DND-41 (cell line): Measurements from ENCODE around the gene MYO1C.

Source experiments
- ATAC-seq: fragments of 200-7000 bp; cut with Tn5 transposase; 3 replicates; pipeline ENCODE4 v1.9.1; 2021; ENCODE audit warnings: low read depth; ENCODE audit not compliant: insufficient read depth
- DNase-seq: peaks from one replicate; pipeline ENCODE4 v3.0.0-alpha.2; 2020
- H2AFZ ChIP-seq: 2 replicates; pipeline ENCODE4 v1.6.0; 2012; ENCODE audit warnings: low read depth, low read length
- H3K27ac ChIP-seq: 2 replicates; pipeline ENCODE4 v1.5.1; 2012; ENCODE audit warnings: low read length, inconsistent platforms
- H3K27me3 ChIP-seq: fragments of 200-600 bp; sonication (generic); 2 replicates; pipeline ENCODE4 v1.6.0; 2012; ENCODE audit warnings: low read length, mild to moderate bottlenecking, inconsistent platforms; ENCODE audit not compliant: insufficient read depth, poor library complexity
- H3K36me3 ChIP-seq: 2 replicates; pipeline ENCODE4 v1.5.1; 2012; ENCODE audit warnings: low read length, inconsistent platforms; ENCODE audit not compliant: insufficient read depth
- H3K4me1 ChIP-seq: 2 replicates; pipeline ENCODE4 v1.5.1; 2012; ENCODE audit warnings: mild to moderate bottlenecking, low read length; ENCODE audit not compliant: insufficient read depth
- H3K4me2 ChIP-seq: 2 replicates; pipeline ENCODE4 v1.6.0; 2012; ENCODE audit warnings: mild to moderate bottlenecking, moderate library complexity, low read length, inconsistent platforms; ENCODE audit not compliant: insufficient read depth
- H3K4me3 ChIP-seq, 2 experiments: fragments of 200-600 bp in 1 of 2; shearing (Covaris generic) in 1 of 2; 2 replicates each; pipeline ENCODE4 v1.5.1; 2012 to 2016; ENCODE audit warnings: inconsistent platforms in 2 of 2, low read length in 2 of 2, mild to moderate bottlenecking in 2 of 2, low read depth in 1 of 2, moderate library complexity in 1 of 2
- H3K79me2 ChIP-seq: 2 replicates; pipeline ENCODE4 v1.6.0; 2012; ENCODE audit warnings: low read length, inconsistent platforms; ENCODE audit not compliant: insufficient read depth
- H3K9ac ChIP-seq: 2 replicates; pipeline ENCODE4 v1.6.0; 2012; ENCODE audit warnings: low read depth, mild to moderate bottlenecking, inconsistent platforms, low read length, moderate library complexity
- H3K9me3 ChIP-seq: 2 replicates; pipeline ENCODE4 v1.5.1; 2012; ENCODE audit warnings: low read length, moderate library complexity, mild to moderate bottlenecking, inconsistent platforms; ENCODE audit not compliant: insufficient read depth, severe bottlenecking
- H4K20me1 ChIP-seq: 2 replicates; pipeline ENCODE4 v1.6.0; 2012; ENCODE audit warnings: low read length; ENCODE audit not compliant: insufficient read depth
- CTCF ChIP-seq: IDR thresholded peaks from 2 replicates; pipeline ENCODE4 v1.5.1; 2012; ENCODE audit warnings: borderline replicate concordance, low read length, moderate library complexity, mild to moderate bottlenecking; ENCODE audit not compliant: poor library complexity, severe bottlenecking; ENCODE audit errors: extremely low read depth
- EZH2 ChIP-seq: IDR thresholded peaks from 3 replicates; pipeline ENCODE4 v1.6.1; 2012; ENCODE audit warnings: borderline replicate concordance, low read depth, mild to moderate bottlenecking, moderate library complexity, low read length, inconsistent platforms; ENCODE audit not compliant: severe bottlenecking

Gene MYO1C

GRCh38 chr17:1493291-1493980, 950 bp upstream of the MYO1C start:
- Histone ChIP-seq H3K9ac (no peak overlapping the region), H2AFZ (no peak overlapping the region), H3K4me3 (no peak overlapping the region), H3K36me3 (peaks cover 30% of the 10 kb centered on the region), H3K27me3 (peaks cover 3% of the 10 kb centered on the region), H3K27ac (no peak overlapping the region), H3K4me1 (peaks cover 22% of the 10 kb centered on the region), H3K9me3 (no peaks in the 10 kb centered on the region), H3K4me2 (no peak overlapping the region), H4K20me1 (peaks cover 18% of the 10 kb centered on the region), H3K79me2 (no peaks in the 10 kb centered on the region)
- DNase-seq = no peak
- TF ChIP-seq EZH2 (no peak), CTCF (no peak)
- ATAC-seq = no peak

GRCh38 chr17:1491443-1492248, 840 bp downstream of the MYO1C start:
- H3K4me2 ChIP-seq = peak overlapping the region; percentile 94
- DNase-seq (no peak), ATAC-seq (peak; percentile 31)
- no peak overlapping the region; the same call in 1 of the 2 replicates for H3K27ac ChIP-seq
- no peaks in the 10 kb centered on the region for H3K79me2 ChIP-seq
- no peaks in the 10 kb centered on the region for H3K9me3 ChIP-seq
- H3K4me1 ChIP-seq = peaks cover 40% of the 10 kb centered on the region
- peak overlapping the region; percentile 66 to 71; a peak in 3 of 4 replicates for H3K4me3 ChIP-seq
- peak overlapping the region; percentile 68 for H3K9ac ChIP-seq
- H3K27me3 ChIP-seq = peaks cover 12% of the 10 kb centered on the region
- H3K36me3 ChIP-seq = peaks cover 19% of the 10 kb centered on the region
- peaks cover 21% of the 10 kb centered on the region for H4K20me1 ChIP-seq
- TF ChIP-seq EZH2 (no peak), CTCF (no peak)
- H2AFZ ChIP-seq = peak overlapping the region; percentile 67

GRCh38 chr17:1490643-1491442, 1.6 kb downstream of the MYO1C start:
- peak; percentile 81 for ATAC-seq
- Histone ChIP-seq H3K79me2 (no peaks in the 10 kb centered on the region), H3K27me3 (peaks cover 12% of the 10 kb centered on the region), H3K9ac (peak overlapping the region; percentile 68), H3K4me2 (peak overlapping the region; percentile 94), H3K27ac (peak overlapping the region; percentile 3; the same call in 1 of the 2 replicates), H2AFZ (peak overlapping the region; percentile 67), H3K4me3 (peak overlapping the region; percentile 66 to 71), H3K36me3 (peaks cover 11% of the 10 kb centered on the region), H3K4me1 (peaks cover 46% of the 10 kb centered on the region), H3K9me3 (no peaks in the 10 kb centered on the region), H4K20me1 (peaks cover 21% of the 10 kb centered on the region)
- TF ChIP-seq EZH2 (no peak), CTCF (no peak)
- DNase-seq = peak; percentile 70
